GM18858 (cell line): ENCODE data around the gene CD3G.
"Not testable (repeated sequence)": the region's sequence is repeated elsewhere in the genome, so short reads cannot be mapped to it uniquely, and the experiment has no call there.

Experiments used
- ATAC-seq: cut with Tn5 transposase; IDR thresholded peaks from one replicate; pipeline ENCODE4 v1.9.1; 2021; ENCODE audit not compliant: unreplicated experiment

The CD3G gene

DNA sequence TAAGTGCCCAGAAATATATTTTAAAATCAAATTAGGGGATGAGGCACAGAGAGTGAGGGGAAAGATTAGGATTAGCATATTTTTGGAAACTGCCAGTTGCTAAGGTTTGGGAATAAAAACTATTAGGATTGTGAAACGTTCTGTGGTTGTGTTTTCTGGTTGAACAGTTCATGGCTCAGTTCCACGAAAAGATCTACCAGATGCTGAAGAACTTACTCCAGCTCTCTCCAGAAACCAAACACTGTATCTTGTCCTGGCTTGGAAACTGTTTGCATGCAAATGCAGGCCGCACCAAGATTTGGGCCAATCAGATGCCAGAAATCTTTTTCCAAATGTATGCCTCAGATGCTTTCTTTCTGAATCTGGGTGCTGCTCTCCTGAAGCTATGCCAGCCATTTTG is 30.6 kb downstream of the CD3G start:
- ATAC-seq = no peak

- no peak for ATAC-seq
These were observed 31.8 kb downstream of the CD3G start for GRCh38 chr11:118375978-118376377.

DNA sequence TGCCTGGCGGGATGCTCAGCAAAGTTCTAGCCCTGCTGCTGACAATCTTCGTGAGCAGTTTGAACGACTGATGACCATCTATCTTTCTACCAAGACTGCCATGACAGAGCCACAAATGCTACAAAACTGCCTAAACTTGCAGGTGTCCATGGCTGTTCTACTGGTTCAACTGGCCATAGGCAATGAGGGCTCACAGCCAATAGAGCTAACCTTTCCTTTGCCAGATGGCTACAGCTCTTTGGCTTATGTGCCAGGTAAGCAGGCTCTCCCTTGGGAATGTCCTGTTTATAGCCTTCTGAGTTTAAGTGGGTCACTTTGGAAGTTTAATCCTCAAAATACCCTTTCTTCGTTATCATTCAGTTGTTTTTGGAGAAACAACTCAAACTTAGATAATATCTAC is 35.4 kb downstream of the CD3G start:
- no peak for ATAC-seq

GRCh38 chr11:118380571-118380970 is 36.4 kb downstream of the CD3G start:
- ATAC-seq = no peak

DNA sequence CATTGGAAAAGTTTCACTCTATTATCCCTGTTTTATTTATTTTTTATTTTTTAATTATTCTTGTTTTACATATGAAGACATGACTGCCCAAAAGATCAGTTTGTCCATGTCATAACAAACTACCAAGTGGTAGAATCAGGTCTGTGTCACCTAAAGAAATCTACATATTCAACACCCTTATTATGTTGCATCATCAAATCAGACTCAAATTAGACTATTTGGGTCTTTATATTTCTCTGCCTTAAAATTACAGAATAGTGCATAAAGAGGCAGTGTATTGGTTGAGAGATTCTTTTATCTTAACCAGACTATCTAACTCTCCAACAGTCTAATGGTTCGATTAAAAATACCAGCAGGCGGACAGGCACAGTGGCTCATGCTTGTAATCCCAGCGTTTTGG is 38.8 kb downstream of the CD3G start:
- ATAC-seq = no peak

GRCh38 chr11:118383657-118384056 is 39.5 kb downstream of the CD3G start:
- ATAC-seq = no peak

DNA sequence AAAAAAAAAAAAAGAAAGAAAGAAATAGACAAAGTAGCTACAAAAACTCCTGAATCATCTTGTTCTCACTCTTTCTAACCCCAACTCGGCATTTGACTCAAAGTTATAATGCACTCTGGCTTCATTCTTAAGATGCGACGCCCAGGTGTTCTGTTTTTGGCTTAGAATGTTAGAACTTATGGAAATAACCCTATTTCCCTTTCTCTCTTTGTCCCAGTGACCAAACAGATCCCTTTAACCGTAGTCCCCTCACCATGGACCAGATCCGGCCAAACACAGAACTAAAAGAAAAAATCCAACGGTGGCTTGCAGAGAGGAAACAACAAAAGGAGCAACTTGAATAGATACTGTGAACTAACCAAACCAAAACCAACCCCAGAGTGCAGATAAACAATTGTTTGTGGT is 52.0 kb downstream of the CD3G start:
- no peak for ATAC-seq

- no peak for ATAC-seq
These were observed 53.3 kb downstream of the CD3G start for GRCh38 chr11:118397448-118397847.

- no peak for ATAC-seq
These were observed 54.8 kb downstream of the CD3G start for GRCh38 chr11:118398791-118399559.

GRCh38 chr11:118401151-118401879 is 57.2 kb downstream of the CD3G start, which contains the start of gene ATP5MG:
ATP5MG (plus strand) TSS chr11:118401606; CDS start chr11:118401666, 60 bp downstream.
- ATAC-seq = no peak

GRCh38 chr11:118401880-118402590 is 57.9 kb downstream of the CD3G start:
- no peak for ATAC-seq

- ATAC-seq = not testable (repeated sequence)
These were observed 58.5 kb downstream of the CD3G start for GRCh38 chr11:118402594-118402993.
